Measurements from ENCODE around the gene C19orf38. TPM values are rescaled to one million over a fixed set of nuclear protein-coding genes. Genes with fewer than 3 reads are reported as not detected.
A peak's percentile ranks its signal among the peaks of the same experiment; 100 is the strongest.
"Not testable (repeated sequence)": the region's sequence is repeated elsewhere in the genome, so short reads cannot be mapped to it uniquely, and the experiment has no call there.

C19orf38 gene
- total RNA-seq, 1 experiment from 2014 or later = not detected

DNA sequence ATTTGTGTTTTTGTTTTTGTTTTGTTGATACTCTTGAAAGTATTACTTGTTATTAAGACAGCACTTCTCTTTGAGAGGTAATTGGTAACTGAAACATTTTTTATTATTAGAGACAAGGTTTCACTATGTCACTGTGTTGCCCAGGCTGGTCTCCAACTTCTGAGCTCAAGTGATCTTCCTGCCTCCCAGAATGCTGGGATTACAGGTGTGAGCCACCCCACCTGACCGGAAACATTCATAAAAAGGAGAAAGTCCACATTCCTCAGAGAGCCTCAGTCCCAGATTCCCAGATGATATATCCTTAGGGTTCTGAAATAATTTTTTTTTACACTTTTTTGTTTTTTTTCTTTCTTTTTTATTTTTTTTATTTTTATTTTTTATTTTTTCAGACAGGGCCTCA, 25.8 kb downstream of the C19orf38 start:
- no peak for DNase-seq (ENCODE audit: low read depth)

DNA sequence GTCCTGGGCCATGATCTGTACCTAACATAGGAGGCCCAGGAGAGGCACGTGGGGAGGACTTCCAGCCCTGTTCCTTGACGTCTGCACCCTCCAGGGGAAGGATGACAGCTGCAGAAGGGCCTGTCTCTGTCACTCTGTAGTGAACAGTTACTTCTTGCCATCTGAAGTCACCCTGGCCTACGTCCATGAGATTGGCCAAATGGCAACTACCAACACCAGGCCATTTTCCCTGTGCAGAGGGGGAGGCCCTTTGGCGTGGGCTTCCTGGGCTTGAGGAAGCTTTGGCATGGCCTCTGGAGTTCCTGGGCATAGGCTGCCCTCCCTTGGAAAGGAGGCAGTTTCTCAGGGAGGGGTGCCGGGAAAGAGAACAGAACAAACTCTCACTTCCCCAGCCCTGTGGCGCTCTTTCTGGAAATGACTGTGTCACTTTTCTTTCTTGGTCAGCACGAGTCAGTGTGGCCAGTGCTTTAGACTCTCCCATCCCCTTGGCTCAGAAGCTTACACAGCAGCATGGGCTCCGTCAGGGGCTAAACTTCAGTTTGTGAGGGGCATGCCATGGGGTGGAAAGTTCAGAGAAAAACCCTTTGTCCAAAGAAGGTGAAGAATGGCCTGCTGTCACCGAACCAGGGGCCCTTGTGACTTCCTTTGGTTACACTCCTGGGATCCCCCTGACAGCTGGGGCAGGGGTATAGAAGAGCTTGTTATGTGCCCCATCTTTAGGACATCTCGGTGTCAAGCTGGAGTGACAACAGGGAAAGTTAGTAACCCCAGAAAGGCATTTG, 28.4 kb downstream of the C19orf38 start:
- DNase-seq (ENCODE audit: low read depth) = no peak

DNA sequence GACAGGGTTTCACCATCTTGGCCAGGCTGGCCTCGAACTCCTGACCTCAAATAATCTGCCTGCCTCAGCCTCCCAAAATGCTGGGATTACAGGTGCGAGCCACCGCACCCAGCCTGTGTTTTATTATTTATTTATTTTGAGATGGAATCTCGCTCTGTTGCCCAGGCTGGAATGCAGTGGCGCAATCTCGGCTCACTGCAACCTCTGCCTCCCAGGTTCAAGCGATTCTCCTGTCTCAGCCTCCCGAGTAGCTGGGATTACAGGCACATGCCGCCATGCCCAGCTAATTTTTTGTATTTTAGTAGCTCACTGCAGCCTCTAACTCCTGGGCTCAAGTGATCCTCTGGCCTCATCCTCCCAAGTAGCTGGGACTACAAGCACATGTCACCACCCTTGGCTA, 29.4 kb downstream of the C19orf38 start:
- not testable (repeated sequence) for DNase-seq (ENCODE audit: low read depth)

GRCh38 chr19:10878253-10878652, 30.0 kb downstream of the C19orf38 start:
- DNase-seq (ENCODE audit: low read depth) = no peak

DNA sequence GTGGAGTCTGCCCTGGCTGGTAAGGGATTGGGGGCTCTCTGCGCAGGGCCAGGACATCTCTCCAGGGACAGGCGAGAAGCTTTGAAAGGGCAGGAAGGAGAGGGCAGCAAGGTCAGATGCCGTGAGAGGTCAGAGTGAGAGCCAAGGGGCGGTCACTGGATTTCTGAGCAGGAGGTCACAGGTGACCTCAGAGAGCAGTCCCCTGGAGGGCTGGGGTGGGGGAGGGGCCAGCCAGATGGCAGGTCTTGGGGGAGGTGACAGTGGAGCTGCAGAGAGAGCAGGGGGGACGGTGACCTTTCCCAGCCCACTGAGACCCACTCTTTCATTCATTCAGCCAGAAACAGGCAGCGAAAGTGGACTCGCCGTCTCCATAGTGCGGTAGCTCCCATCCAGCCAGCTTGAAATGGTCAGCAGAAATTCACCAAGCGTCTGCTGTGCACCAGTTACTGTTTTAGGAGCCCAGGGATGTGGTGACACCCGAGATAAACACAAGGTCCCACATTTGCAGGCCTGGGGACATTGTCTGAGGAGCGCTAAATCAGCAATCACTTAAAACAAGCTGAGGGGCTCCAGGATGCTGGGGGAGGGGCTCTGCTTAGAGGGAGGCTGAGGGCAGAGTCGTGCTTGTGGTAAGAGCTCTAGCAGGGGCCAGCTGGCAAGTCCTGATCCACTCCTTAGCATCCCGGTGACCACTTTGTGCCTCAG, 33.3 kb downstream of the C19orf38 start:
- DNase-seq (ENCODE audit: low read depth) = no peak

- DNase-seq (ENCODE audit: low read depth) = no peak
Measured at GRCh38 chr19:10882108-10882457, 33.9 kb downstream of the C19orf38 start.

- peak; percentile 46 for DNase-seq (ENCODE audit: low read depth)
Measured at GRCh38 chr19:10884274-10884673, 36.1 kb downstream of the C19orf38 start.

DNA sequence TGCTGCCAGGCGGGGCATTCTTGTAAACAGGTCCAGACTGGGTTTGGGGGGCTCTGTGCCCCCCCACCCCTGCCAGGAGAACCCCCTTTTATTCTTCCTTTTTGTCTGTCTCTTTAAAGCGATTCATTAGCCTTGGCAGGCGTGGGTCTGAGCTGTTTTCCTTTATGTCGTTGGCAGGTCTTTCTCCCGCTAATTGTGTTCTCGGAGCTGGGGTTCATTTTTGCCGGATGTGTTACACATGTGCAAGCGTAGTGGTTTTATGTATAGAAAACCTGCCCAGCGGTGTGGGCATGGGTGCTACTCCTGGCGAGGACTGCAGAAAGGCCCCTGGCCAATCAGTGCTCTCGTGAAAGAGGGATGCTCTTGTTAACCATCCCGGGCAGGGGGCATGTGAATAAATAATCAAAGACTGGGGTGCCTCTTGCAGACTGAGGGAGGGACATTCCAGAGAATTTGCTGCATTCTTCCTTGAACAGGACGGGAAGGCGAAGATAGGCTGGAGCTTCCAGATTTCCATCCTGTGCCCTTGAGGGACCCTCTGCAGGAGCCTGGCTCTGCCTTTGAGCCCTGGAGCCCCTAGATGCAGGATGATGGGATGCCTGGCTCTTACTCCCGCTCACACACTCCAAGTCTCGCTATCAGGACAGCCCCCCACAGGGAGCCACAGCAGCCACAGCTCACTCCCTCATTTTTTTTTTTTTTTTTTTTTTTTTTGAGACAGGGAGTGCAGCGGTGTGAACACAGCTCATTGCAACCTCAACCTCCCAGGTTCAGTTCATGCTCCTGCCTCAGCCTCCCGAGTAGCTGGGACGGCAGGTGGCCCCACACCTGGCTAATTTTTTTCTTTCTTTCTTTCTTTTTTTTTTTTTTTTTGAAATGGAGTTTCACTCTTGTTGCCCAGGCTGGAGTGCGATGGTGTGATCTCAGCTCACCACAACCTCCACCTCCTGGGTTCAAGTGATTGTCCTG, 37.3 kb downstream of the C19orf38 start:
- DNase-seq (ENCODE audit: low read depth) = no peak

GRCh38 chr19:10887616-10888367, 39.6 kb downstream of the C19orf38 start:
- DNase-seq (ENCODE audit: low read depth) = peak; percentile 26

DNA sequence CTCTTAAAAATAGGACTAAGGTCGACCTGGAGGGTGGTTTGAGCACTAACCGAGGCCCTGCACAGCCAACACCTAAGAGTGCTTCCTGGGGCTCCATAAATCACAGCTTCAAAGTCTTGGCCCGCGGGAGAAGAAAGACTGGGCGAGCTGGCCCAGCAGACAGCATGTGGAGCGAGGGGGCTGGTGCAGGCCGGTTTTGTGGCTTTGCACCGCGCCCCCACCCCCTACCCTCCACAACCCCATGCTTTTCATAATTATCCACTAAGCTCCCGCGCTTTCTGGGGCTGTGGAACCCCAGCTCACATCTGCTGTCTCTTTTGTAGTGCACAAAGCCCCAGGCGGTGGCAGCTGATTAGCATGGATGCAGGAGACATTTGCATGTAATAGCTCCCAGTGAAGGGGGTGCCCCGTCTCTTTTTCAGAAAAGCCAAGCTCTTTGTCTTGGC, 40.2 kb downstream of the C19orf38 start:
- no peak for DNase-seq (ENCODE audit: low read depth)

DNA sequence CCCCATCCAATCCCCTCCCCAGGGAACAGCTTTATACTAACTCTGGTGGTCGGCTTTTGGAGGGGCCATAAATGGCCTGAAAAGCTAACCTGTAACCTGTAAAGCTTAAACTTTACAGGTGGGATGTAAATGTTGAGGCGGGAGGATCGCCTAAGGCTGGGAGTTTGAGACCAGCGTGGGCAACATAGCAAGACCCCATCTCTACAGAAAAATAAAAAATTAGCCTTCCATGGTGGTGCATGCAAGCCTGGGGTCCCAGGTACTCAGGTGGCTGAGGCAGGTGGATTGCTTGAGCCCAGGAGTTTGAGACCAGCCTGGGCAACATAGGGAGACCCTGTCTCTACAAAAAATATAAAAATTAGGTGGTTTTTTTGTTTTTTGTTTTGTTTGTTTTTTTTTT, 41.7 kb downstream of the C19orf38 start:
- no peak for DNase-seq (ENCODE audit: low read depth)

DNA sequence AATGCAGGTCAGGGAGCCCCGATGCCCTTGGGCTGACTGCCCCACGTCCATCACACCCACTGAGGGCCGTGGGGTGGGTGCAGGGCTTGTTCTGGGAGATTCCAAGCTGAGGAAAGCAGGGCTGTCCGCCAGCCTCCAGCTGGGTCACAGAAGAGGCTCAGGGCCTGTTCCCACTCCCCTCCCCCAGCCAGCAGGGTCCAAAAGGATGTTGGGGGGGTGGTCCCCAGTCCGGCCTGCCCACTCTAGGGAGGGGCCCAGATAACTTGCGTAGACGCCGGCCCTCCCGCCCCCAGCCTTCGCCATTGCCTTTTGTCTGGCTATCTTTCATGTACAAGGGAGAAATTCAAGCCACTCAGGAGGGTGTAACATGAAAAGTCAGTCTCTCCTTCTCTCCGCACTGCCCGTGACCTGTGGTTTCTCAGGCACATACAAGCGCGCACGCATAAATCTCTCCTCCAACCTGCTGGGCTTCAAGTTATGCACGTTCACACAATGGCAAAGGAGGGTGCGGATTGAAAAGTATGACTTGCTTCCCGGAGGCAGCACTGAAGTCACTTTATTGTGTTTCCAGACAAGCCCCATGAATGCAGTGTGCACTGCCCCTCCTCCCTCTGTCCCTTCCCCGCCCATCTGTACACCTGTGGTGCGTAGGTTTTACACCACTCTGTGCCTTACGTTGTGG, 43.3 kb downstream of the C19orf38 start:
- DNase-seq (ENCODE audit: low read depth) = no peak

DNA sequence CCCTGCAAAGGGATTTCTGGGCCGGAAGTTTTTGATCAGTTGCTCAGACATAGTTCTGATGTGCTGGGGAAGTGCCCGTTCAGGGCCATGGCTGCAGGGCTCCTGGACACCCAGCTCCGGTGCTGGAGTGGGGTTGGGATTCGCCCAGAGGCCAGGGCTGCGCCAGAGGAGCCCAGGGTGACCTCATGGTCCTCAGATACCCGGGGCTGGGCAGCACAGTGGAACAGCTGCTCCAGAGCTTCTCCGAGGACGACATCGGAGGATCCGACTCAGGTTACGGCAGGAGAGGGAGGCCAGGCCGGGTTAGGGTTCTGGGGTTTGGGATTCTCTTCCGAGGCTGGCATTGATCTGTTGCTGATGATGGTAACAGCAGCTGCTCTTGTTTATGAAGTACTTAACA, 44.0 kb downstream of the C19orf38 start:
- no peak for DNase-seq (ENCODE audit: low read depth)

DNA sequence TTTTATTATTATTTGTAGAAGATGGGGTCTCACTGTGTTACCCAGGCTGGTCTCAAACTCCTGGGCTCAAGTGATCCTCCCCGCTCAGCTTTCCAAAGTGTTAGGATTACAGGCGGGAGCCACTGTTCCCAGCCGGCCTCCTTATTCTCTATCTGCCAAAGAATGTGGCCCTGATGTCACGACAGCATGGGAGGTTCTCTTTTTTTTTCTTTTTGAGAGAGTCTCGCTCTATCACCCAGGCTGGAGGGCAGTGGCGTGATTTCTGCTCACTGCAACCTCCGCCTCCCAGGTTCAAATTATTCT, 46.6 kb downstream of the C19orf38 start:
- DNase-seq (ENCODE audit: low read depth) = no peak

DNA sequence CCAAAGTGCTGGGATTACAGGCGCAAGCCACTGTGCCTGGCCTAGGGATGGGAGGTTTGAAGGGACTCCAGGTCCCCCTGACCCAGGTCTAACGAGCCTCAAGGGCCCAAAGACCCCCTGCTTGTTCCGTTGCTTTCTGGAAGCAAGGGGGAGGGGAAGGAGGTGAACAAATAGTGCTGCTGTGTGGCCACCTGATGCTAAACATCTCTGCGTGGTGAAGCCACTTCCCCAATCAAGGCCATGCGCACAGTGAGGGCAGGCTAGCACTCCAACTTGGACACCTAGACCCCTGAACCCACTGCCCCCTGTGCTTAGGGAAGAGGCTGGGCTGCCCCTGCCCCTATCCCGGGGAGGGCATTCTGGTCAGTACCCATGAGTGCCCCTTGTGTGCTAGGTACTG, 47.1 kb downstream of the C19orf38 start:
- no peak for DNase-seq (ENCODE audit: low read depth)

GRCh38 chr19:10895920-10896319, 47.7 kb downstream of the C19orf38 start:
- no peak for DNase-seq (ENCODE audit: low read depth)

DNA sequence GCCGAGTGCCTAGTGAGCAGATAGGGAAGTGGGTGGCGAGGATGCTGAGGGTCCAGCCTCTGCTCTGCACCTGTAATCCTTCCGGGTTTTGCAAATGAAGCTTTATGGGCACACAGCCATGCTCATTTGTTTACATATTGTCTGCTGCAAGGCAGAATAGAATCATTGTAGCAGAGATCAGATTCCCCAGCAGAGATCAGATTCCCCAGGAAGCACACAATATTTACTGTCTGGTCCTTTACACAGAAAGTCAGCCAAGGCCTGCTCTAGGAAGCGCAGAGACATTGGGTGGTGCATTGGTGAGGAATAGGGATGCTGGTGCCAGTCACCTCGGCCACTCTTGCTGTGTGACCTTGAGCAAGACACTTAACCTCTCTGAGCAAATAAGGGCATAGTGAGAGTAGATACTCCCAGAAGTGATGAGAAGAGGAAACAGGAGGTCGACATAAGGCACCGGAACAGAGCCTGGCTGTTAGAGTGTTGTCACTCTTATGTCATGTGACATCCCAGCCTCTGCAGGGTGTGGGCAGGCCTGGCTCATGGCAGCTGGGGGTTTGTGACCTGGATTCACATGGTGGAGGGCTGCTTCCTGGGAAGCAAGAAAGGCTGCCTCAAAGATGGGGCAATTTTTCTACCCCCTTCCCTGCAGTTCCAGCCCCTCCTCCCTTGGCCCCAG, 48.8 kb downstream of the C19orf38 start:
- no peak for DNase-seq (ENCODE audit: low read depth)

DNA sequence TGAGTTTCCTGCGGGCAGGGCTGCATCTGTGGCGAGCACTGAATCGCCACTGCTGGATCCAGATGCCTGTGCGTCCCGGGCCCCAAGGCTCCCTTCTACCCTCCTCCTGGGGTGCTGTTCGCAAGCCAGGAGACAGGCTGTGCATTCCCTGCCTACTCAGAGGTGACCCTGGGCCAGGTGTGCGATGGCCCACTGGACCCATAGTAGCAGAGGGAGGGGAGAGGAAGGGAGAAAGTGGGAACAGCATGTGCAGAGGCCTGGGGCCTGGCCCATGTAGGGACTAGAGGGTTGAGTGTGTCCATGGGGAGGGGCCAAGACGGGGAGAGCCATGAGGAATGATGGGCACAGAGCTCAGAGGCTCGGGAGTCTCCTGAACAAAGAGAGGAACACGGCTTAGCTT, 50.4 kb downstream of the C19orf38 start:
- no peak for DNase-seq (ENCODE audit: low read depth)

DNA sequence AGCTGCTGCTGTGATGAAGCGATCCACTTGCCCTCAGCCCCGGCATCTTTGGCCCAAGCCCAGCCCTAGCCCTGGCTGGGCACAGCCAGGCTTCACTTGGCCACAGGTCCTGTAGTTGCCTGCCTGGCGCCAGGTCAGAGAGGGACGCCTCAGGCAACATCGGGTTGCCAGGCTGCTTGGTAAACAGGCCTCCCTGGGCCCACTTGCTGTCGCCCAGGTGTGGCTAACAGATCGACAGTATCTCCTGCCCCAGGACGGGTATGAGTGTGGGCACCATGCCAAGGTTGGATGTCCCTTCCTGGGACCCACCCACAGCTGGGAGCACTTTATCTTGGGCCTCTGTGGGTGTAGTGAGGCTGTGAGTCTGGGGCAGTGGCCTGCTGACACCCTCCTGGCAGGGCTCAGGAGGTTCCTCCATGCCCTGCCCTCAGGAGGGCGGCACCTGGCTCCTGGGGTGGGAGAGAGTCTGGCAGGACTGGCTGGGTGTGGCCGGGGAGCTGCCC, 51.0 kb downstream of the C19orf38 start:
- no peak for DNase-seq (ENCODE audit: low read depth)

DNA sequence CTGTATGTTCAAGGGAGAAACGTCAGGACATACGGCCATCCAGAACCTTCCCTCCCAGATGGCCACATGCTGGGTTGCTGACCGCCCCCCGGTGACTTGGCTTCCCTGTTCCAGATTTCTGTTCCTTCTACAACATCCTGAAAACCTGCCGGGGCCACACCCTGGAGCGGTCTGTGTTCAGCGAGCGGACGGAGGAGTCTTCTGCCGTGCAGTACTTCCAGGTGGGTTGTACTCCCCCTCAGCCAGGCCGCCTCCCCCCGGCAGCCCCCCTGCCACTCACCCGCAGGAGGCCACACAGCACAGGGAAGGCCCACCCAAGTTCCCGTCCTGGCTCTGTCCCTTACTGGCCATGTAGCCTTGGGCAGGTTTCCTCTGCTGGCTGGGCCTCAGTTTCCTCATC, 59.7 kb downstream of the C19orf38 start:
- no peak for DNase-seq (ENCODE audit: low read depth)
